HFFc6 (cell line): ENCODE data around the gene AGPAT3. TPM values are rescaled to one million over a fixed set of nuclear protein-coding genes. Genes with fewer than 3 reads are reported as not detected.

Experiments used
- DNase-seq: peaks from one replicate; pipeline ENCODE4 v3.0.0-alpha.2; 2018
- H3K27ac Mint-ChIP-seq: 2 replicates; pipeline ENCODE4 v1.8.0; 2020; ENCODE audit warnings: mild to moderate bottlenecking, mixed read lengths
- H3K27me3 Mint-ChIP-seq: 2 replicates; pipeline ENCODE4 v1.8.0; 2021; ENCODE audit warnings: mild to moderate bottlenecking, moderate library complexity, mixed read lengths; ENCODE audit not compliant: insufficient read depth
- H3K36me3 Mint-ChIP-seq: 2 replicates; pipeline ENCODE4 v1.8.0; 2021; ENCODE audit warnings: low read depth, mixed read lengths
- H3K4me1 Mint-ChIP-seq: 2 replicates; pipeline ENCODE4 v1.8.0; 2020; ENCODE audit warnings: low read depth, mixed read lengths
- H3K4me3 Mint-ChIP-seq: 2 replicates; pipeline ENCODE4 v1.8.0; 2020; ENCODE audit warnings: mild to moderate bottlenecking, moderate library complexity, mixed read lengths
- H3K9me3 Mint-ChIP-seq: 2 replicates; pipeline ENCODE4 v1.8.0; 2020; ENCODE audit warnings: mild to moderate bottlenecking, mixed read lengths
- total RNA-seq, 6 experiments: library from RNA; stranded (reverse); fragmentation: NEBNext Ultra II Directional; extraction: Animal tissue kit (Norgen Biotek cat#: 25700); gene quantifications; 2 replicates in 1 of 6; 3 replicates in 5 of 6; pipeline ENCODE4 v1.2.3, GENCODE V29; 2021
- TF ChIP-seq, protein P1 (sequence below): fragments of 200-600 bp; sonication (generic); IDR thresholded peaks from 2 replicates; pipeline ENCODE4 v1.5.0; 2021; ENCODE audit warnings: antibody characterized with exemption, mild to moderate bottlenecking

Gene AGPAT3
- total RNA-seq, 6 experiments from 2014 or later, result 94.6 to 114 (median 97.8) TPM

DNA sequence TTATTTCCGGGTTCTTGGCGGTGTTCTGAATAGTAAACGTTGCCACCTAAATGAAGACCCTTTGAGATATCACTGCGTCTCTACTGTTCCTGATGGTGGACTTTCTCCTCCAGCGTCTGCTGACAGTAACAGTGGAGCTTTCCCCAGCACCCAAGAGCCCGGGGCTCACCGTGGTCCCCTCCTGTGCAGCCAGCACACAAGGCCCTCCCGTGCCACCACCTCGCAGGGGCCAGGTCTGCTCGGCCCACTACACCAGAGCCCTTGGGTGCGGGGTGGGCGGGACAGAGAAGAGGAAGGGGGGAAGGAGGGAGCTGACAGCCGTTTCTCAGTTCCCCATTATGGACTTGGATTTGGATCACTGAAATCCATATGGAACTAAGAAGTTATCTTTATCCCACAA is 85.9 kb downstream of the AGPAT3 start:
- Mint-ChIP-seq H3K9me3 (peaks cover 22% of the 10 kb centered on the region), H3K27ac (no peak overlapping the region), H3K4me1 (no peaks in the 10 kb centered on the region), H3K4me3 (no peak overlapping the region), H3K27me3 (no peaks in the 10 kb centered on the region; the same call in 1 of the 2 replicates), H3K36me3 (peaks cover 31% of the 10 kb centered on the region)
- TF ChIP-seq, protein P1, sequence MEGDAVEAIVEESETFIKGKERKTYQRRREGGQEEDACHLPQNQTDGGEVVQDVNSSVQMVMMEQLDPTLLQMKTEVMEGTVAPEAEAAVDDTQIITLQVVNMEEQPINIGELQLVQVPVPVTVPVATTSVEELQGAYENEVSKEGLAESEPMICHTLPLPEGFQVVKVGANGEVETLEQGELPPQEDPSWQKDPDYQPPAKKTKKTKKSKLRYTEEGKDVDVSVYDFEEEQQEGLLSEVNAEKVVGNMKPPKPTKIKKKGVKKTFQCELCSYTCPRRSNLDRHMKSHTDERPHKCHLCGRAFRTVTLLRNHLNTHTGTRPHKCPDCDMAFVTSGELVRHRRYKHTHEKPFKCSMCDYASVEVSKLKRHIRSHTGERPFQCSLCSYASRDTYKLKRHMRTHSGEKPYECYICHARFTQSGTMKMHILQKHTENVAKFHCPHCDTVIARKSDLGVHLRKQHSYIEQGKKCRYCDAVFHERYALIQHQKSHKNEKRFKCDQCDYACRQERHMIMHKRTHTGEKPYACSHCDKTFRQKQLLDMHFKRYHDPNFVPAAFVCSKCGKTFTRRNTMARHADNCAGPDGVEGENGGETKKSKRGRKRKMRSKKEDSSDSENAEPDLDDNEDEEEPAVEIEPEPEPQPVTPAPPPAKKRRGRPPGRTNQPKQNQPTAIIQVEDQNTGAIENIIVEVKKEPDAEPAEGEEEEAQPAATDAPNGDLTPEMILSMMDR, result no peak
- no peak for DNase-seq

DNA sequence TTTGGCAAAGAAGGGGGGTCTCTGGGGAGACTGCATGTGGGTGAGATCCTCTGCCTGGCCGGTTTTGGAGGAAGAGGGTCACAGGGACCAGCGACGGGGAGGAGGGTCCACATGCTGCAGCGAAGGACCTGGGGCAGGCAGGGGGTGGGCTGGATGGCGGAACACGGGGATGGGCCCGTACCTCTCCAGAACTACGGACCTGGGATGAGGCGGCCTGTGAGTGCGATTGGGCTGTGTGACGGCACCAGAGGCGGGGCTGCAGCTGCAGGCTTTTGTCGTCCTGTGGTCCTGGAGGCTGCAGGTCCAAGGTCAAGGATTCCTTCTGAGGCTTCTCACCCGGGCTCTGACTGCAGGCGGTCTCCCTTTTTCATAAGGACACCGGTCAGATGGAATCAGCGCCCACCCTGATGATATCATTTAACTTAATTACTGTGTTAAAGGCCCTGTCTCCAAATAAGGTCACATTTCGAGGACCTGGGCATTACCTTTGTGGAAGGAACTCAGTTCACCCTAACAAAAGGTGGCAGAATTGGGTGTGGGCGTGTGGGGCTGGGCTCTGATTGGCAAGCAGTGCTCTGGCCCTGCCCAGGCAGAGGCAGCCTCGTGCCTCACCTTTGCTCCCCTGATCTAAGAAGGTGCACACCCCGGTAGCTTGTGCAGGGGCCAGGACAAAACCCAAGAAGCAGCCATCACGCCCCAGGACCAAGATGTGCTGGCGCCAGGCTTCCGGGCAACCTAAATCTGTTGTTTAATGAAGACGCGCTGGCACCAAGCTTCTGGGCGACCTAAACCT is 87.1 kb downstream of the AGPAT3 start:
- Mint-ChIP-seq H3K4me1 (peaks cover 6% of the 10 kb centered on the region), H3K4me3 (no peak overlapping the region), H3K27ac (no peak overlapping the region), H3K27me3 (no peaks in the 10 kb centered on the region; the same call in 1 of the 2 replicates), H3K36me3 (peaks cover 25% of the 10 kb centered on the region), H3K9me3 (peaks cover 22% of the 10 kb centered on the region)
- no peak for DNase-seq
- TF ChIP-seq, protein P1, result no peak

DNA sequence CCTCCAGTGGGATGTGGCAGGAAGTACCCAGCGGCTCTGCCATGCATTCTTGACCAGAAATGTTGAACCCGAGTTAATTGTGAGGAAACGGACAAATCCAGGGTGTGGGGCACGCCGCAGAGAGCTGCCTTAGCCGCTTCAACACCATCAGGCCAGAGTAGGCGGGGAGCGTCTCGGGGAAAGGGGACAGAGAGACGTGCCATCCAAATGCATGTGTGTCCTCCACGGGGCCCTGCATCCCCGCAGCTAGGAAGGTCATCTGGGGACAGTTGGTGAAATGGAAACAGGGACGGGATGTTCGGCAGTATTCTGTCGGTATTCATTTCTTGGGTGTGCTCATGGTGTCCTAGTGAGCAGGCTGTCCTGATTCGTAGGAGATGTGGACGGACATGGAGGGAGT is 88.0 kb downstream of the AGPAT3 start:
- H3K36me3 Mint-ChIP-seq, result peaks cover 19% of the 10 kb centered on the region
- H3K4me3 Mint-ChIP-seq, result no peak overlapping the region
- H3K27ac Mint-ChIP-seq, result no peak overlapping the region
- H3K27me3 Mint-ChIP-seq, result no peaks in the 10 kb centered on the region
- peaks cover 19% of the 10 kb centered on the region for H3K9me3 Mint-ChIP-seq
- no peak for DNase-seq
- peaks cover 6% of the 10 kb centered on the region for H3K4me1 Mint-ChIP-seq
- TF ChIP-seq, protein P1, result no peak

DNA sequence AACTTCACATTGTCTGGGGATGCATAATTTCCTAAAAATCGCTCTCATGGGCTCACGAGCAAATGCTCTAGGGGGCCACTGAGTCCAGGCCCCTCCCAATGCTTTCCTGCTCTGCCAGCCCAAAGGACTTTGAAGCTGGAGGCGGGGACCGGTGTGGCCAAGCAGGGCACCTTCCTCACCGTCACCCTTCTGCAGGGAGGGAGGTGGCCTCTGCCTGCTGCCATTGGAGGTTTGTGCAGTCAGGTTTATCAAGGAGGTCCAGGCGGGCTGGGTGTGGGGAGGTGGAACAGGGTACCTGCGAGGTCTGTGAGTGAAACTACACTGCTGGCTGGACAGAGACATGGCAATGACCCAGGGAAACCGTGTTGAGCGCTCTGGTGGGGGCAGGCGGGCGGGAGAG is 89.0 kb downstream of the AGPAT3 start:
- Mint-ChIP-seq H3K27me3 (no peaks in the 10 kb centered on the region), H3K9me3 (peaks cover 10% of the 10 kb centered on the region), H3K4me3 (no peak overlapping the region), H3K36me3 (peaks cover 8% of the 10 kb centered on the region), H3K4me1 (peaks cover 6% of the 10 kb centered on the region), H3K27ac (no peak overlapping the region)
- TF ChIP-seq, protein P1, result no peak
- no peak for DNase-seq

DNA sequence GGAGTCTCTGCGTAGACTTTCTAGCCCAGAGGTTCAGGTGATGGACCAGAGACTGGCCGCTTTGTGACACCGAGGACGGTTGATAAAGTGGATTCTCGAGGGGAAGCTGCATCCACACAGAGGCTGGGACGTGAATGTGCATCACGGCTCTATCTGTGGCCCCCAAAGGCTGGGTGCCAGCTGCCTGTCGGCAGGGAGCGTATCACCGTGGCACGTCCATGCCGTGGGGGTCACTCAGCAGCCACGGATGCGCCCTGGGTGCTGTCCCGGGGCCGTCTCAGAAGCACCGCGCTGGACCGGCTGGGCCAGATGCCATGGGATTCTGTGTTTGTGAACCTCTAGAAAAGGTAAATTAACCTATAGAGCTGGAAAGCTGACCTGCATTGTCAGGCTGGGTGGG is 89.9 kb downstream of the AGPAT3 start:
- Mint-ChIP-seq H3K27ac (no peak overlapping the region), H3K9me3 (peaks cover 2% of the 10 kb centered on the region; the same call in 1 of the 2 replicates), H3K36me3 (no peaks in the 10 kb centered on the region; the same call in 1 of the 2 replicates), H3K4me3 (no peak overlapping the region), H3K4me1 (peaks cover 6% of the 10 kb centered on the region), H3K27me3 (no peaks in the 10 kb centered on the region)
- TF ChIP-seq, protein P1, result no peak
- no peak for DNase-seq
